Measurements from ENCODE around the gene MAML3.

Gene MAML3

GRCh38 chr4:139773560-139774318, 380.2 kb downstream of the MAML3 start:
- in situ Hi-C loops (cut with MboI; ENCODE audit: low sequenced_read_pairs), result no loop called here

DNA sequence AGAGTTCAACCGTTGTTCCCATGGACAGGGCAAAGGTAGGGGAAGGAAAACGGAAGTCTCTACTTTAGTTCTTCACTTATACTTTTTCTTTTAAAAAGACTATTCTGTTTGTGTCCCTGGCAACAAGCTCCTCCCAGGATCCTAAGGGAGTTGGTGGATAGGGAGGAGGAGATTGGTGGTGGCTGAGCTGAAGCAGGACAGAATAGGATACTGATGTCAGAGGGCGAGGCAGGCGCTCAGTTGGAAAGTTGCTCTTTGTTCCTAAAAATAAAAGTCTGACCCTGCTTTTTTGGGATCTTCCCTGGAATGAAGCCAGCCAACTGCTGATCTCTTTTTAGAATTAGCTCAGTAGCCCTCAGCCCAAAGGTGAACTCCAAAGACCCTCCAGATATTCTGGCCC, 383.6 kb downstream of the MAML3 start:
- in situ Hi-C loops (cut with MboI; ENCODE audit: low sequenced_read_pairs), result no loop called here

- in situ Hi-C loops (cut with MboI; ENCODE audit: low sequenced_read_pairs), result no loop called here
Measured at GRCh38 chr4:139769364-139769763, 384.6 kb downstream of the MAML3 start.

GRCh38 chr4:139768896-139769295, 385.1 kb downstream of the MAML3 start:
- in situ Hi-C loops (cut with MboI; ENCODE audit: low sequenced_read_pairs), result no loop called here

DNA sequence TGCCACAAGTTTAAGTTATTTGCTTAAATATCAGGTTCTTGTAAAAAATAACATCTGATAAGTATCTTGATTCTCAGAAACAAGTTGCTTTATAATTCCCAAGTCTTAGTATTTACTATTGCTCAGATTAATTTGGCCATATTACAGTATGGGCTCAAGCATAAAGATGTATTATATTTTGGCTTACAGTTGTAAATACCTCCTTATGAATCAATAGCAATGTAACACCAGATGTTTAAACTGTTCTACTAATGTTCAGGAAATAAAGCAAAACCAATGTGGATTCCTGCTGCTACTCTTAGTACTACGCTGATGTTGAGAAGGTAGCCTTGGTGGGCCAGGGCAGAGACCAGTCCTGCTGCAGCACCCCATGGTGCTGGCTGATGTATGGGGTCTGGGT, 385.6 kb downstream of the MAML3 start:
- in situ Hi-C loops (cut with MboI; ENCODE audit: low sequenced_read_pairs), result no loop called here

DNA sequence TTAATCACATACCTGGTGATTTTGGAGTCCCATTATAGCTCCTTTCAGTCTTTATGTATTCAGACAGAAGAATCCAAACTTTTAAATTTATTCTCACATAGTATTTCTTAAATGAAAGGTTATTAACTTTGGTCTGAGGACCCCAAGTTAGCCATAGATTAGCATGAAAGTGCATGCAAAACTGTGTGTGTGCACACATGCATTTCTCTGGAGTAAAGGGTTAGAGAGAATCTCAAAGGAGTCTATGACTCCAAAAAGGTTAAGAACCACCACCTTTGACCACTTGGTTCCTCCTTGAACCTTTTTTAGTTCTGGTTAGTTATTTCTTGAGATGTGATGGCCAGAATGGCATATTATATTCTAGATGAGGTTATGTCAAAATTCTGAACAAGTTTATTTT, 386.4 kb downstream of the MAML3 start:
- in situ Hi-C loops (cut with MboI; ENCODE audit: low sequenced_read_pairs), result no loop called here

GRCh38 chr4:139767168-139767567, 386.8 kb downstream of the MAML3 start:
- in situ Hi-C loops (cut with MboI; ENCODE audit: low sequenced_read_pairs), result no loop called here

GRCh38 chr4:139764686-139765310, 389.2 kb downstream of the MAML3 start:
- in situ Hi-C loops (cut with MboI; ENCODE audit: low sequenced_read_pairs), result no loop called here

GRCh38 chr4:139764182-139764581, 389.8 kb downstream of the MAML3 start:
- in situ Hi-C loops (cut with MboI; ENCODE audit: low sequenced_read_pairs), result no loop called here

DNA sequence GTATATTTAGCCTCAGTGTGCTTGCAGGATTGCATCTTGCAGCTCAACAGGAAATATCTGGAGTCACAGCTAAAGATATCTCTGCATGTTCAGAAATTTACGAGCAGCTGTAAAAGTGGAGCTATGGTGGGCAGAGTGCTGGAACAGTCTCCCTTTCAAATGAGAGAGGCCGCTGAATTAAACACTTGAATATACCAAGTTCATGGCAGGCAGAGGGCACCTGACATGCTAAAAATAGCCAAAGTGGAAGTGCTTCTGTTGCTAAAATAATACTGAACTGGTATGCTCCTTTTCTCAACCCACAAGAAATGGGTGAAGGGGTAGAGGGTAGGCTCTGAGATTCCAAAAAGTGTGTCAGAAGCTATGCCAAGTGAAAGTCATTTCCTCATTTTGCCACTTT, 390.3 kb downstream of the MAML3 start:
- in situ Hi-C loops (cut with MboI; ENCODE audit: low sequenced_read_pairs), result no loop called here

- in situ Hi-C loops (cut with MboI; ENCODE audit: low sequenced_read_pairs), result no loop called here
Measured at GRCh38 chr4:139763205-139763604, 390.8 kb downstream of the MAML3 start.

DNA sequence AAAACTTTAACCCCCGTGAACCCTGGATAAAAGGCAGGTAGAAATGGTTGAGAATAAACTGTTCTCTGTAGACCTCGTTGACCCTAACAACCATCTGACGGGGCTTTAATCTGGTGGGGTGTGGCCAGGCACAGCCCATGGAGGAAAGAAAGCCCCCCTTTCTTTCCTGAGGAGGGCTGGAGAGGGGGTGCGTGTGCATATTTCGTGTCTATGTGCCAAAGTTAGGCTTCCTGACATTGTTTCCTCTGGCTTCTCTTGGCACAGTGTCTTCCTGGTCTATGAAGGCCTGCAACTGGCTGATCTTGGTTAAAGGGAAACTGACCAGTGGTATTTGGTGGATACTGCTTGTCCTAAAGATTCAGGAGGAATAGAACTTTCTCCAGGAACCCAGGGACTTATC, 391.3 kb downstream of the MAML3 start:
- in situ Hi-C loops (cut with MboI; ENCODE audit: low sequenced_read_pairs), result no loop called here

DNA sequence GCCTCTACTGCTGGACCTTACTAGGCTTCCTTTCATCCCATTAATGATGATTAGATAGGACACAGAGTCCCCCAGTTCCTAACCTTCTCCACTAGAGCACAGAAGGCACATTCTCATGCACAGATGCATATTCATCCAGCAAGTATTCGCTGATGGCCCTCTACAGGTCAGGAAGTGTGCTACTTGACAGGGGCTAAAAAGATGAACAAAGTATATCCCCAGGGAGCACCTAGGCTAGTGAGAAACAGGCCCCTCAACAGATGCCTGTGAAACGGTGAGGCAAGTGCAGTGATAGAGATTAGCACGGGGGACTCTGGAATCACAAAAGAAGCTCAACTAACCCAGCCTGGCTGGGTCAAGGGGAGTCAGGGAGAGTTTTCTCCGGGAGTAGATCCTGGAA, 392.5 kb downstream of the MAML3 start:
- in situ Hi-C loops (cut with MboI; ENCODE audit: low sequenced_read_pairs), result no loop called here

DNA sequence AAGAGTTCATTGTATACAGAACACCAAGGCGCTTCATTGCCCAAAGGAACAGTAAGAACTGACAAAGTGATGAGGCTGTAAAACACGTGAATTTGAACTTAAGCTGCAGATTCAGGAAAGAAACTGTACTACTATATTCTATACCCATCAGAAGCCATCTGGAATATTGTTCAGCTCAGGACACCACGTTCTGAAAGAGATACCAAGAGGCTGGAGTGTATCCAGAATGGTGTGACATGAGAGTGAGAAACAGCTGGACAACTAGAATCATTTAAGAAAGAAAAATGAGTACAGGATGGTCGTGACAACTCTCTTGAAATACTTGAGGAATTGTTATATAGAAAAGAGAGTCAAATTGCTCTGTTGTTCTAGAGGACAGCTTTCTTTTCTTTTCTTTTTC, 393.4 kb downstream of the MAML3 start:
- in situ Hi-C loops (cut with MboI; ENCODE audit: low sequenced_read_pairs), result no loop called here

- in situ Hi-C loops (cut with MboI; ENCODE audit: low sequenced_read_pairs), result no loop called here
Measured at GRCh38 chr4:139759097-139759496, 394.9 kb downstream of the MAML3 start.

DNA sequence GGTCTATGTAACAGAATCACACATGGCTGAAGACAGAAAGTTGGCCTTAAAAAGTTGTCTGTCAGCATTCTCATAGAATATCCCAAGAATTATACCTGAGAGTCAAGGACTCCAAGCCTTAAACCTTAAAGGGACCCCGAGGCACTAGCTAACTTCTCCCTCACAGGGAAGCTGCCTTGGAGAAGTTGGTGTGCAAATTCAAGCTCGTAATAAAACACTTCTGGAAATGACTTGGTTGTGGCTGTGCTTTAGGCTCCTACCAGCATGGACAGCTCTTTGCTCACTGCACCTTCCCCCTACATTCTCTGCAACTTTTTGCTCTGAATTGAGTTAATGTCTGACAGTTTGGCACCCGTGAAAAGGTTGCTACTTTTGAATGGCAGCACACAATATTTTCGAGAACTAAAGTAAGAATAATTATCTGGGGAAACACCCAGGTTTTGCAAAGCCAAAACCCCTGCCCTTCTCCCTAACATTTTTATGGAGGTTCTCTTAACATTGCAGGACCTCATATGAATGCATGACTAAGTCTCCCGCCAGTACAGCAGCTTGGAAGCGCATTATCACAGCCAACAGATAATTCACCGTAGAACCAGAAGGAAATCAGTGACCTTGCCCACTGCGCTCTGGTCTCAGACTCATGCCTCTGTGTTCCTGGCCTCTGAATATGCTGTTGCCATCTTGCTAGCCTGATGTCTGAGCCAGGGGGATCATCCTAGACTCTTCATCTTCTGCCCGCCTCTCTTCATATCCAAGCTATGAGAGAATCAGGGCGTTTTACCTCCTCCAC, 397.4 kb downstream of the MAML3 start:
- in situ Hi-C loops (cut with MboI; ENCODE audit: low sequenced_read_pairs), result no loop called here

DNA sequence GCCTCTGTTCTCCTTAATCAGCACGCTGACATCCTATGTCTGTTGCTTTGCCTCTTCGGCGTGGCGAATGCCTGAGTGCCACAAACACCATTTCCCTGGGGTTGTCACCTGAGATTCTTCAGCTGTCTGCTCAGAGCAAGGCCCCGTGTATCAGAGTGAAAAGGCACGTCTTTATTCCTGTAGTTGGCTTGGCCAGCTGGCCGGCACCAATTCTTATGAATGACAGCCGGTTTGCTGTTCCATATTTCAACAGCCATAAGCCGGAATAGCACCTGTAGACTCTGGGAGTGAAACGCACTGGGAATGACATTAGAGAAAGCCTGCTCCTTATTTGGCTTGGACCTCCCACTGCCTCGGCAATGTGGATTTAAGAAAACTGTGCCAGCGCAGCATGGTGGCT, 399.0 kb downstream of the MAML3 start:
- in situ Hi-C loops (cut with MboI; ENCODE audit: low sequenced_read_pairs), result no loop called here

GRCh38 chr4:139753686-139754085, 400.3 kb downstream of the MAML3 start:
- in situ Hi-C loops (cut with MboI; ENCODE audit: low sequenced_read_pairs), result no loop called here

DNA sequence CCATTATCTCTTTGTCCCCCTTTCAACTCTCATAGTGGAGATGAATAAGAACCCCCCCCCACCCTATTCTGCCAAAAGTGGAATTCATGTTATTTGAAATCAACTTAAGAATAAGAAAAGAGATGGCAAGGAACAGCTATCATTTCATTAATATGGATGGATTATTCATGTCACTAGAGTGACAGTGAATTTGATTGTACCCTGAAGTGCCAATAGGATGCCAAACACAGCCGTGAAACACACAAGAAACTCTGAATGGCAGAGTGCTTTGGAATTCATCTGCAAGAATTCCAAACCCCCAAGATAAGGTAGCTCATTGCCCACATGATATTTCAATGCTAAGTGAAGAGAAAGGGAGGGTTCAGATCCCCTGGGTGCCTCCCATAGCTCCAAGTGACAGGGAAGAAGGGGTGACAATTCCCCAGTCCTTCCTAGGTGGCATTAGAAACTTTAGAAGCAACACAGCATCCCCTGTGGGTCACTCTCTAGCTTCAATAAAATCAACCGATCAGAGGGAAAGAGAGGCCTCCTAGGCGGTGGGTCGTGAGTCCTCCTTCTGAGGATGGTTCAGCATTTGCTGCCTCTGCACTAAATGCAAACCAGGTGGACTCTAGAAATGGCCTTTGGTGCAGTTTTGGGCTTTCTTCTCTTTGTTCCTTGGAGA, 404.0 kb downstream of the MAML3 start:
- in situ Hi-C loops (cut with MboI; ENCODE audit: low sequenced_read_pairs), result loop anchor here (25.0 kb wide), 1 partner anchor 512 kb away; no protein-coding TSS in a partner anchor

DNA sequence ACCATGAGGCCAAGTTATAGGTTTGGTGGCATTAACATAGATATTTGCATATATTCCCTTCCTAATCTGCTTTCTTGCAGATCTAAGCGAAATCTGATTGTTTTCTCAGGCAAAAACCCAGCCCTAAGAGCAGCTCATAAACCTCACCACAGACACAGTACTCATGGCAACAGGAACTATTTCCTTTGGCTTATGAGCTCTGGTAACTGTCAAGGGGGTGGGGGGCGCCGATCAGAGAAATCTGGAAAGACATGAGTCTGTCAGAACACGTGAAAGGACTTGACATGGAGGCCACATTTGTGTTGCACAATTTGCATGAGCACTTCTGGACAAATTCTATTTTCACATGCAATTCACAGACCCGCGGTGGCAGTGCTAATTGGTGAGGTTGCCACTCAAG, 404.6 kb downstream of the MAML3 start:
- in situ Hi-C loops (cut with MboI; ENCODE audit: low sequenced_read_pairs), result loop anchor here (25.0 kb wide), 1 partner anchor 513 kb away; no protein-coding TSS in a partner anchor

Data from HL-60/S4 (cell line).